GM23248 (cell line): ENCODE results near the gene ISL2.
A peak's percentile ranks its signal among the peaks of the same experiment; 100 is the strongest.

Experiments used
- EZH2 ChIP-seq: fragments of 200-600 bp; sonication (generic); IDR thresholded peaks from 2 replicates; pipeline ENCODE4 v1.6.1; 2018; ENCODE audit warnings: antibody characterized with exemption, mild to moderate bottlenecking; ENCODE audit not compliant: insufficient read depth, poor library complexity, severe bottlenecking
- EZH2phosphoT487 ChIP-seq: fragments of 200-600 bp; sonication (generic); IDR thresholded peaks from 2 replicates; pipeline ENCODE4 v1.6.1; 2018; ENCODE audit warnings: antibody characterized with exemption, moderate library complexity, mild to moderate bottlenecking, low read depth; ENCODE audit not compliant: insufficient read depth

GRCh38 chr15:76338486-76339304 is 2.1 kb downstream of the ISL2 start:
- TF ChIP-seq EZH2 (peak; percentile 70), EZH2phosphoT487 (no peak)
